LNCAP (cell line): ENCODE results near the gene COTL1.

Experiments
- TF ChIP-seq, protein P1 (sequence below): fragments of 450-650 bp; IDR thresholded peaks from 2 replicates; pipeline ENCODE4 v1.5.1; 2017; ENCODE audit warnings: mild to moderate bottlenecking

The COTL1 gene

GRCh38 chr16:84650062-84650991 is 32.4 kb upstream of the COTL1 start:
- TF ChIP-seq, protein P1, sequence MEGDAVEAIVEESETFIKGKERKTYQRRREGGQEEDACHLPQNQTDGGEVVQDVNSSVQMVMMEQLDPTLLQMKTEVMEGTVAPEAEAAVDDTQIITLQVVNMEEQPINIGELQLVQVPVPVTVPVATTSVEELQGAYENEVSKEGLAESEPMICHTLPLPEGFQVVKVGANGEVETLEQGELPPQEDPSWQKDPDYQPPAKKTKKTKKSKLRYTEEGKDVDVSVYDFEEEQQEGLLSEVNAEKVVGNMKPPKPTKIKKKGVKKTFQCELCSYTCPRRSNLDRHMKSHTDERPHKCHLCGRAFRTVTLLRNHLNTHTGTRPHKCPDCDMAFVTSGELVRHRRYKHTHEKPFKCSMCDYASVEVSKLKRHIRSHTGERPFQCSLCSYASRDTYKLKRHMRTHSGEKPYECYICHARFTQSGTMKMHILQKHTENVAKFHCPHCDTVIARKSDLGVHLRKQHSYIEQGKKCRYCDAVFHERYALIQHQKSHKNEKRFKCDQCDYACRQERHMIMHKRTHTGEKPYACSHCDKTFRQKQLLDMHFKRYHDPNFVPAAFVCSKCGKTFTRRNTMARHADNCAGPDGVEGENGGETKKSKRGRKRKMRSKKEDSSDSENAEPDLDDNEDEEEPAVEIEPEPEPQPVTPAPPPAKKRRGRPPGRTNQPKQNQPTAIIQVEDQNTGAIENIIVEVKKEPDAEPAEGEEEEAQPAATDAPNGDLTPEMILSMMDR: no peak

DNA sequence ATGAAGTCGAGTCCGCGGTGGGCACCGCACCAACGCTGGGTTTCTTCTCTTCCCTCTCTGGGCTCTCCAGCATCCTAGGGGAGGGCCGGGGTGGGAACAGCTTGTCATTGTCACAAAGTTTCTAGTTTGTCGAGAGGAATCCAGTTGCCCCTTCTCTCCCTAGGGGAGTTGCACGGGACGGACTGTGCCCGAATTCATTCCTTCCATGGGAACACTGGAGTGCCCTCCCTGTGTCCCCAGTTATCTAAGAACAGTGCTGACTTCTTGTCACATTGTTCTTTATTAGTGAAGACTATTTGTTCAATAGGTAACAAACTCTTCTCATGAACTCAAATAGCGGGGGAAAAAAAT is 31.6 kb upstream of the COTL1 start:
- TF ChIP-seq, protein P1: no peak

- TF ChIP-seq, protein P1: no peak
These were observed 31.0 kb upstream of the COTL1 start for GRCh38 chr16:84648595-84649510.

DNA sequence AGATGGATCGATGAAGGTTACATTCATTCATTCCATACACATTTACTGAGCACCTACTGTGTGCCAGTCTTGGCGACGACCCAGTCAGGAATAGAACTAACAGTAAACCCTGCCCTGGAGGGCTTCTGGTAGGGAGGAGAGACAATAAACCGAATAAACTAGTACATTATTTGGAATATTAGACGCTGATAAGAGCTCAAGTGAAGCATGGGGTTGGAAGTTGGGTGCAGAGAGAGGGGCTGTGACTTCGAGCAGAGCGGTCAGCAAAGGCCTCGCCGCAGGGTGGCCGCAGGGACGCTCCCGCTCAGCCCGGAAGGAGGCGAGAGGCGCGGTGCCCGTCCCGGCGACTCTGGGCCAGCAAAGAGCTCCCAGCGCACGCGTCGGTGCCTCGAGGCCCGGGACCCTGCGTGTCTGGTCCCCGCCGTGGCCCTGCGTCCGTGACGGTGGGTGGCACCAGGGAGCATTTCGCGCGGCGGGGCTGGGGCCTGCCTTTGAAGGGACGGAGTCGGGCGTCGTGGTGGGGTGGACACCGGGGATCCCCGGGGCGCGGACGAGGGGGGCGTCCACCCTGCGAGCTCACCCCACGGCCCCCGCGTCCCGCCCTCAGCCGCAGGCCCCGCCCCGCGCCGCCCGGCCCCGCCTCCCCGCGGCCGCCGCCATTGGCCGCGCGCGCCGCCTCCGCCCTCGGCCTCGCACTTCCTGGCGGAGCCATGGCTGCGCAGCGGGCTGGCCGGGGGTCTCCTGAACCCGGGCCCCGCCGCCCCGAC is 30.1 kb upstream of the COTL1 start, which contains the start of gene KLHL36:
TSS of gene KLHL36 (plus strand) at position 684 of the 767 bp plus-strand sequence. CDS start 2,357 bp downstream, outside the sequence.
- TF ChIP-seq, protein P1: no peak

- TF ChIP-seq, protein P1: no peak
These were observed 25.8 kb upstream of the COTL1 start for GRCh38 chr16:84643674-84644073.

DNA sequence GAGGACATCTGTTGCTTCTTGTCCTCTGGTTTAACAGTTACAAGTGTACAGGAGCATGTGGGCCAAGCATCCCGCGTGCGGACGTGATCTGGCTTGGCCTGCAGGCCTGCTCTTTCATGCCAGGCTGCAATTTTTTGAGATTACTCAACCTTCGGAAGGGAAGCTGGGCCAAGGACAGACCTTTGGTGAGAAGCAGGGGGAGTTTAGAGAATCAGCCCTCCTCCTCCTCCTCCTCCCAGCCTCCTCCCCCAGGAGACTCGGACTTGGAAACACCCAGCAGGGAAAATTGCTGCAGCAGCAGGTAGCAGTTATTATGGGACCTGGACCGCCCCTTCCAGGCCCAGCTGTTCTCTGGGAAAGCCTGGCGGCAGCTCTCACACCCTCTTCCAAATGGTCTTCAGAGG is 25.3 kb upstream of the COTL1 start:
- TF ChIP-seq, protein P1: no peak
